Pancreas (tissue), 10 donors: Measurements from ENCODE around the gene PLB1. TPM values are rescaled to one million over a fixed set of nuclear protein-coding genes. Genes with fewer than 3 reads are reported as not detected.

Source experiments
- ATAC-seq, 4 donors: fragments of 200-7000 bp; cut with Tn5 transposase; one replicate each; pipeline versions ENCODE4 v1.8.0 to v1.9.1; 2020; ENCODE audit warnings: mild to moderate bottlenecking in 4 of 4, moderate library complexity in 4 of 4
- DNase-seq, 6 donors: peaks; one replicate each; pipeline ENCODE4 v3.0.0-alpha.2; 2020
- FAIRE-seq: peaks from 2 replicates; lab custom pipeline; 2012; peaks lifted over from hg19 to GRCh38; lab: Jason Lieb, UNC
- H3K27ac ChIP-seq, 4 donors: fragments of 200-600 bp; sonication (generic); 1 replicate in 3 of 4; 2 replicates in 1 of 4; pipeline versions ENCODE4 v1.5.0 to v1.8.0; 2020
- H3K27me3 ChIP-seq, 4 donors: fragments of 200-600 bp; one replicate each; pipeline ENCODE4 v1.8.0; 2021
- H3K36me3 ChIP-seq, 3 donors: fragments of 200-600 bp; sonication (generic) in 1 of 3; one replicate each; pipeline versions ENCODE4 v1.5.0 to v1.8.0; 2020 to 2021
- H3K4me1 ChIP-seq, 3 donors: fragments of 200-600 bp; one replicate each; pipeline ENCODE4 v1.8.0; 2021
- H3K4me3 ChIP-seq, 4 donors: fragments of 200-600 bp; sonication (generic) in 2 of 4; one replicate each; pipeline versions ENCODE4 v1.5.0 to v1.8.0; 2020 to 2021
- H3K9me3 ChIP-seq, 4 donors: fragments of 200-600 bp; one replicate each; pipeline ENCODE4 v1.8.0; 2021
- CTCF ChIP-seq, 4 donors: fragments of 200-600 bp; sonication (generic) in 3 of 4; IDR thresholded peaks; one replicate each; pipeline versions ENCODE4 v1.5.0 to v1.8.0; 2021; ENCODE audit warnings: antibody characterized with exemption in 4 of 4
- WGBS, 2 donors: extraction: QIAGEN DNeasy Blood & Tissue Kit; methylation state at CpG; one replicate each; pipeline ENCODE4 v1.1.7; 2013; 5-methylcytosine and 5-hydroxymethylcytosine counted together
- intact Hi-C, 3 donors: fragments of 100-400 bp; cut with DNase I; formaldehyde crosslinking; loops; one replicate each; pipeline versions ENCODE4 v1.11.1 to v1.14.2; 2022
- polyA plus RNA-seq, 2 donors: library from polyadenylated mRNA; stranded (reverse); fragments of 200-250 nt; gene quantifications; one replicate each; pipeline ENCODE4 v1.2.3, GENCODE V29; 2013
- total RNA-seq, 6 donors: library from RNA; stranded (reverse); fragmentation: NEBNext Ultra II Directional in 4 of 6; extraction: Animal tissue kit (Norgen Biotek cat#: 25700) in 4 of 6; gene quantifications; one replicate each; pipeline versions ENCODE4 v1.2.1 to v1.2.4, GENCODE V29; 2021 to 2023
- donor health status: healthy with polysubstance abuse.
- donor health status: DM: no; HTN: no; CAD: no; lungs with moderate emphysema.
- donor health status: DM: no; HTN: no; CAD: no.
- donor health status: control.
- donor health status: control.
- donor health status: Bipolar disorder and iron deficiency.
- donor health status: DM: yes; HTN: yes; CAD: no.
- donor health status: DM: no; HTN: no; CAD: no.
- donor health status: DM: no; HTN: no; CAD: no.
- donor health status: DM: yes; HTN: yes; CAD: no.

PLB1 gene
- total and polyA plus RNA-seq, 8 donors = 0.16 to 2.4 (median 0.93) TPM

GRCh38 chr2:28496781-28497180 lies 921 bp downstream of the PLB1 start:
- Histone ChIP-seq H3K4me3 (no peak overlapping the region), H3K27me3 (no peaks in the 10 kb centered on the region), H3K4me1 (no peaks in the 10 kb centered on the region), H3K9me3 (no peaks in the 10 kb centered on the region), H3K36me3 (no peaks in the 10 kb centered on the region), H3K27ac (no peak overlapping the region)
- ATAC-seq (no peak), DNase-seq (no peak), FAIRE-seq (no peak)
- intact Hi-C loops = no loop called here
- WGBS, 2 donors = 56 to 62% methylated on average over 4 of the region's 4 CpGs
- TF ChIP-seq CTCF (IDR thresholded peaks at IDR 0.05) = no peak

GRCh38 chr2:28497206-28497605 lies 1.3 kb downstream of the PLB1 start:
- FAIRE-seq (no peak), DNase-seq (no peak), ATAC-seq (no peak)
- no peak overlapping the region for H3K27ac ChIP-seq
- no peaks in the 10 kb centered on the region for H3K36me3 ChIP-seq
- no peaks in the 10 kb centered on the region for H3K4me1 ChIP-seq
- H3K9me3 ChIP-seq = no peaks in the 10 kb centered on the region
- H3K27me3 ChIP-seq = no peaks in the 10 kb centered on the region
- no peak overlapping the region for H3K4me3 ChIP-seq
- intact Hi-C loops = no loop called here
- TF ChIP-seq CTCF (IDR thresholded peaks at IDR 0.05) = no peak
- 86 to 91% methylated on average over 3 of the region's 3 CpGs for WGBS, 2 donors

- DNase-seq (no peak), ATAC-seq (no peak), FAIRE-seq (no peak)
- intact Hi-C loops = no loop called here
- Histone ChIP-seq H3K27ac (no peak overlapping the region), H3K4me1 (no peaks in the 10 kb centered on the region), H3K4me3 (no peak overlapping the region), H3K36me3 (no peaks in the 10 kb centered on the region), H3K27me3 (no peaks in the 10 kb centered on the region), H3K9me3 (no peaks in the 10 kb centered on the region)
- no peak for TF ChIP-seq CTCF (IDR thresholded peaks at IDR 0.05)
- WGBS, 2 donors = 75 to 77% methylated on average over 5 of the region's 5 CpGs
Measured at GRCh38 chr2:28499282-28499681, 3.4 kb downstream of the PLB1 start.

- 43 to 45% methylated on average over 4 of the region's 4 CpGs for WGBS, 2 donors
Measured at GRCh38 chr2:28505361-28505760, 9.5 kb downstream of the PLB1 start.

More at GRCh38 chr2:28505361-28505760, 9.5 kb downstream of the PLB1 start:
- TF ChIP-seq CTCF (IDR thresholded peaks at IDR 0.05) = no peak
- ATAC-seq (no peak), FAIRE-seq (no peak), DNase-seq (no peak)
- H3K9me3 ChIP-seq = no peaks in the 10 kb centered on the region
- H3K36me3 ChIP-seq = no peaks in the 10 kb centered on the region
- H3K27ac ChIP-seq = no peak overlapping the region
- no peaks in the 10 kb centered on the region for H3K4me1 ChIP-seq
- H3K27me3 ChIP-seq = no peaks in the 10 kb centered on the region
- no peak overlapping the region for H3K4me3 ChIP-seq
- intact Hi-C loops = no loop called here
